ENCODE data around the gene MPZL3. TPM values are rescaled to one million over a fixed set of nuclear protein-coding genes. Genes with fewer than 3 reads are reported as not detected.

The MPZL3 gene
- total and polyA plus RNA-seq, 9 donors: 0.25 to 7.0 (median 1.0) TPM

DNA sequence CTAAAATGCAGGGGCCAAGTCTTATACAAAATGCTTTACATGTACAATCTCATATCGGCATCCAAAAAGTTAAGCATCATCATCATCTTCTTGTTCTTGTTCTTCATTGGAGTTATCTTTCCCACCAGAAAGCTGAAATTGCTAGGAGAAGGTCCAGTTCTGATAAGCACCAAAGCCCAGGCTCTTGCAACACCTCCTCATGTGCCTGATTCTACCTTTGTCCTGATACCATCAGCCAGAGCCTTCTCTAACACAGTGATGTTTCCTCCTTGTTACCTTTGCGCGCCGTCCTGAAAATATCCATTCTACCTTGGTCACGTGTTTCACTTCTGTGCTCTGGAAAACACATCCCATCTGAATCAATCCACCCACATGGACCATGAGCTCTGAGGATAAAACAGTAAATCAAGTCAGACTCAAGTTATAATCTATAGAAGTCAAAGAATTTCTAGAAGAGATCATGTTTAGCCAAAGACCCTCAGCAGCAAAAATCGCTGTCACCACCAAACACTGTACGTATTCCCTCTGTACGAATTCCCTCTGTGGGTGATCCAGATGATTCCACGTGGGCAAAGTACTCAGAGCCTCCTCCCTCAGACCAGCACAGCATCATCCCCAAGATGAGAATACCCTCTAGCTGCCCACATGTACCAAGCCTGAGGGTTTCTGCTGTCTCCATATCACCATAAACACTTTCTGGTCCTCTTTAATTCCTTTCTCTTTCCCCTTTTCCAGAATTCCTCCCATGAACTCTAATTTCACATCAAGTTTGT, 46.4 kb downstream of the MPZL3 start:
- DNase-seq: no peak
- Histone ChIP-seq H3K36me3 (no peaks in the 10 kb centered on the region), H3K9me3 (no peaks in the 10 kb centered on the region), H3K27me3 (no peaks in the 10 kb centered on the region), H3K4me3 (no peak overlapping the region), H3K4me1 (ENCODE audit: insufficient read depth) (no peaks in the 10 kb centered on the region), H3K27ac (no peak overlapping the region)
- 87 to 89% (median 88%) methylated on average over 9 of the region's 9 CpGs for WGBS, 3 donors
- intact Hi-C loops (cut with DNase I): no loop called here
- TF ChIP-seq POLR2A (IDR thresholded peaks at IDR 0.05) (no peak), EP300 (IDR thresholded peaks at IDR 0.05) (no peak)
- TF ChIP-seq, protein P1, sequence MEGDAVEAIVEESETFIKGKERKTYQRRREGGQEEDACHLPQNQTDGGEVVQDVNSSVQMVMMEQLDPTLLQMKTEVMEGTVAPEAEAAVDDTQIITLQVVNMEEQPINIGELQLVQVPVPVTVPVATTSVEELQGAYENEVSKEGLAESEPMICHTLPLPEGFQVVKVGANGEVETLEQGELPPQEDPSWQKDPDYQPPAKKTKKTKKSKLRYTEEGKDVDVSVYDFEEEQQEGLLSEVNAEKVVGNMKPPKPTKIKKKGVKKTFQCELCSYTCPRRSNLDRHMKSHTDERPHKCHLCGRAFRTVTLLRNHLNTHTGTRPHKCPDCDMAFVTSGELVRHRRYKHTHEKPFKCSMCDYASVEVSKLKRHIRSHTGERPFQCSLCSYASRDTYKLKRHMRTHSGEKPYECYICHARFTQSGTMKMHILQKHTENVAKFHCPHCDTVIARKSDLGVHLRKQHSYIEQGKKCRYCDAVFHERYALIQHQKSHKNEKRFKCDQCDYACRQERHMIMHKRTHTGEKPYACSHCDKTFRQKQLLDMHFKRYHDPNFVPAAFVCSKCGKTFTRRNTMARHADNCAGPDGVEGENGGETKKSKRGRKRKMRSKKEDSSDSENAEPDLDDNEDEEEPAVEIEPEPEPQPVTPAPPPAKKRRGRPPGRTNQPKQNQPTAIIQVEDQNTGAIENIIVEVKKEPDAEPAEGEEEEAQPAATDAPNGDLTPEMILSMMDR (IDR thresholded peaks at IDR 0.05): no peak

GRCh38 chr11:118202599-118203422, 49.4 kb downstream of the MPZL3 start:
- intact Hi-C loops (cut with DNase I): no loop called here
- no peak for DNase-seq
- Histone ChIP-seq H3K27ac (no peak overlapping the region), H3K4me1 (ENCODE audit: insufficient read depth) (no peaks in the 10 kb centered on the region), H3K9me3 (no peaks in the 10 kb centered on the region), H3K4me3 (no peak overlapping the region), H3K27me3 (no peaks in the 10 kb centered on the region), H3K36me3 (no peaks in the 10 kb centered on the region)
- WGBS, 3 donors: 74 to 76% (median 75%) methylated on average over 7 of the region's 7 CpGs
- TF ChIP-seq, protein P1 (IDR thresholded peaks at IDR 0.05): no peak
- TF ChIP-seq POLR2A (IDR thresholded peaks at IDR 0.05): no peak
- no peak for TF ChIP-seq EP300 (IDR thresholded peaks at IDR 0.05)

DNA sequence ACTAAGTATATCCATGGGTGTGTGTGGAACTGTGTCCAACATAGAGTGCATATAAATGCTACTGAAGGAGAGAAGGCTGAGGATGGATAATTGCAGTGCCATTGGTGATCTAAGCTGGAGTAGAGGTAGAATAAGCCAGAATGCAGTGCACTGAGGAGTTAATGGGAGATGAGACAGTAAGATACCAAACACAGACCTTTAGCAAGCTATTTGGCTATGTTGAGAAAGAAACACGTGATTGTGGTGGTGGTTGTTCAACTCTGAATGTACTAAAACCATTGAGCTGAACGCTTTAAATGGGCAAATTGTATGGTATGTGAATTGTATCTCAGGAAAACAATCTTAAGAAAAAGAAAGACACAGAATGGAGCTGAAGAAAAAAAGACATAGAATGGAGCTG, 50.2 kb downstream of the MPZL3 start:
- no peaks in the 10 kb centered on the region for H3K9me3 ChIP-seq
- H3K27me3 ChIP-seq: no peaks in the 10 kb centered on the region
- WGBS, 3 donors: 81 to 88% (median 82%) methylated on average over 2 of the region's 2 CpGs
- H3K27ac ChIP-seq: no peak overlapping the region
- H3K4me1 ChIP-seq (ENCODE audit: insufficient read depth): no peaks in the 10 kb centered on the region
- no peaks in the 10 kb centered on the region for H3K36me3 ChIP-seq
- no peak for DNase-seq
- H3K4me3 ChIP-seq: no peak overlapping the region
- TF ChIP-seq EP300 (IDR thresholded peaks at IDR 0.05) (no peak), POLR2A (IDR thresholded peaks at IDR 0.05) (no peak)
- TF ChIP-seq, protein P1 (IDR thresholded peaks at IDR 0.05): no peak
- intact Hi-C loops (cut with DNase I): no loop called here

GRCh38 chr11:118200901-118201680, 51.1 kb downstream of the MPZL3 start:
- no peak for DNase-seq
- no peak overlapping the region for H3K4me3 ChIP-seq
- no peaks in the 10 kb centered on the region for H3K36me3 ChIP-seq
- no peak overlapping the region for H3K27ac ChIP-seq
- WGBS, 3 donors: 89 to 93% (median 90%) methylated on average over 9 of the region's 9 CpGs
- H3K4me1 ChIP-seq (ENCODE audit: insufficient read depth): no peaks in the 10 kb centered on the region
- no peaks in the 10 kb centered on the region for H3K27me3 ChIP-seq
- TF ChIP-seq EP300 (IDR thresholded peaks at IDR 0.05) (no peak), POLR2A (IDR thresholded peaks at IDR 0.05) (no peak)
- TF ChIP-seq, protein P1 (IDR thresholded peaks at IDR 0.05): no peak
- intact Hi-C loops (cut with DNase I): no loop called here
- no peaks in the 10 kb centered on the region for H3K9me3 ChIP-seq
